Naive thymus-derived CD4-positive, alpha-beta T cell (primary cell): ENCODE data around the gene GRK5. TPM values are rescaled to one million over a fixed set of nuclear protein-coding genes. Genes with fewer than 3 reads are reported as not detected.

ENCODE experiments used
- ATAC-seq: fragments of 150-1000 bp; cut with Tn5 transposase; 2 replicates; pipeline ENCODE4 v1.10.0; 2021; ENCODE audit warnings: mild to moderate bottlenecking, moderate library complexity
- CTCF ChIA-PET: fragments of 350-600 bp; sonication (Branson Sonifier 250); formaldehyde crosslinking; loops from one replicate; lab custom pipeline; 2021; ENCODE audit warnings: antibody characterized with exemption; lab: Charles Lee
- POLR2A ChIA-PET: fragments of 350-600 bp; sonication (Branson Sonifier 250); formaldehyde crosslinking; loops from one replicate; lab custom pipeline; 2021; ENCODE audit warnings: antibody characterized with exemption, inconsistent platforms; lab: Charles Lee
- DNase-seq, 9 donors: peaks; one replicate each; pipeline versions ENCODE4 v3.0.0 to v3.0.0-alpha.2; 2020 to 2022; ENCODE audit warnings: mixed read lengths in 1 of 9
- H3K27ac ChIP-seq: one replicate; pipeline ENCODE4 v1.7.0; 2013; ENCODE audit warnings: mild to moderate bottlenecking, low read depth, low read length, moderate library complexity
- H3K27me3 ChIP-seq, 2 donors: one replicate each; pipeline ENCODE4 v1.7.0; 2013; ENCODE audit warnings: low read length in 2 of 2, mild to moderate bottlenecking in 2 of 2, moderate library complexity in 2 of 2; ENCODE audit not compliant: control insufficient read depth in 2 of 2, insufficient read depth in 2 of 2
- H3K36me3 ChIP-seq, 3 experiments: 1 replicate in 2 of 3; 2 replicates in 1 of 3; pipeline ENCODE4 v1.7.0; 2013; ENCODE audit warnings: low read length in 3 of 3, mild to moderate bottlenecking in 3 of 3, moderate library complexity in 1 of 3; ENCODE audit not compliant: insufficient read depth in 3 of 3, control insufficient read depth in 2 of 3
- H3K4me1 ChIP-seq, 2 donors: one replicate each; pipeline ENCODE4 v1.7.0; 2013; ENCODE audit warnings: low read length in 2 of 2, mild to moderate bottlenecking in 2 of 2, moderate library complexity in 1 of 2; ENCODE audit not compliant: control insufficient read depth in 2 of 2, insufficient read depth in 2 of 2
- H3K4me3 ChIP-seq: 2 replicates; pipeline ENCODE4 v1.7.0; 2013; ENCODE audit warnings: mild to moderate bottlenecking, low read length
- H3K9me3 ChIP-seq, 3 experiments: 1 replicate in 2 of 3; 2 replicates in 1 of 3; pipeline ENCODE4 v1.7.0; 2013; ENCODE audit warnings: low read length in 3 of 3; ENCODE audit not compliant: control insufficient read depth in 2 of 3
- H3K27ac Mint-ChIP-seq, 9 donors: one replicate each; pipeline ENCODE4 v1.8.0; 2020 to 2022; ENCODE audit warnings: mixed read lengths in 9 of 9, mild to moderate bottlenecking in 8 of 9, moderate library complexity in 5 of 9, inconsistent platforms in 2 of 9
- H3K27me3 Mint-ChIP-seq, 5 donors: one replicate each; pipeline ENCODE4 v1.8.0; 2021 to 2022; ENCODE audit warnings: mixed read lengths in 5 of 5, mild to moderate bottlenecking in 1 of 5
- H3K36me3 Mint-ChIP-seq, 5 donors: one replicate each; pipeline ENCODE4 v1.8.0; 2020 to 2022; ENCODE audit warnings: mixed read lengths in 5 of 5, mild to moderate bottlenecking in 3 of 5, inconsistent platforms in 1 of 5
- H3K4me1 Mint-ChIP-seq, 7 donors: one replicate each; pipeline ENCODE4 v1.8.0; 2020 to 2022; ENCODE audit warnings: mixed read lengths in 7 of 7, mild to moderate bottlenecking in 3 of 7, inconsistent platforms in 1 of 7
- H3K4me3 Mint-ChIP-seq, 10 donors: one replicate each; pipeline ENCODE4 v1.8.0; 2020 to 2022; ENCODE audit warnings: mild to moderate bottlenecking in 10 of 10, mixed read lengths in 10 of 10, moderate library complexity in 6 of 10, inconsistent platforms in 2 of 10
- H3K9me3 Mint-ChIP-seq, 11 donors: one replicate each; pipeline ENCODE4 v1.8.0; 2020 to 2022; ENCODE audit warnings: mixed read lengths in 11 of 11, mild to moderate bottlenecking in 4 of 11, inconsistent platforms in 1 of 11, moderate library complexity in 1 of 11
- intact Hi-C, 2 donors: fragments of 100-400 bp; cut with micrococcal nuclease; formaldehyde crosslinking; loops; one replicate each; pipeline ENCODE4 v1.15.1; 2023
- polyA plus RNA-seq, 2 donors: library from polyadenylated mRNA; unstranded; fragments of 300-500 nt; fragmentation: Illumina TruSeq; gene quantifications; one replicate each; pipeline ENCODE4 v1.2.3, GENCODE V29; 2021
- total RNA-seq, 6 experiments: library from RNA in 5 of 6; stranded (reverse) in 5 of 6; gene quantifications; 1 replicate in 5 of 6; 2 replicates in 1 of 6; pipeline ENCODE4 v1.2.3 and lab custom pipeline; 2021 to 2026

The GRK5 gene
- total and polyA plus RNA-seq, 7 experiments from 2014 or later = 16.4 to 45.2 (median 30.3) TPM

DNA sequence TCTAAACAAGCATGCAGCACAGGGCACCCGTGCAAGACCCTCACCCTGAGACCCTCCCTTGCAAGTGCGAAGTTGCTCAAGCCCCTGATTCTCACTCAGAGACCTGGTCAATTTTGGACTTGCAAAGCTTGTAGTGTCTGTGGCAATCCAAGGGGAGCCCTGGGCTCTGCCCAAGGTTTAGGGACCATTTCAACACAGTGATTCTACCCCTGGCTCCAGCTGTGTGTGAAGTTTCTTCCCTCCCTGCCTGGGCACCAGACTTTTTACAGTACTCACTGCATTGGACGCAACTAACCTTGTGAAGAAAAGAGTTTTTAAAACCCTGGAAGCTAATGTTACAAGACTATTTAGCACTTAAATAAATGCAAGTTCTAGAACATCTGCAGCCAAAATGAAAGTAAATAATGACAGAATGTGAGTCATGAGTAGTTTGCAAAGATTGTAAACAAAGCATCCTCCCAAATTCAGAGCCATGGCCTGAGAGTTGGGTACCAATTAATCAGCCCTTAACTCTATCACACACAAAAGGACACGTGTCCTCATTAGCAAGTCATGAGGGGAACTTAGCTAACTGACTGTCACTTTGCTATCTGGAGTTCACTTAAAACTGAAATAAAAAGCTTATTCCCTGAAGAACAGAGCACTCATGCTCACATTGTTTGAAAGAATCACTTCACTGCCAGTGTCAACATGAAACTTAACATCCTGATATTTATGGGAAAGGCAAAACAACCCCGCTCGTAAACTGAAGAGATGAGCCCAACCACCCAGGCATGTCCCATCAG lies 287.1 kb downstream of the GRK5 start:
- ATAC-seq = no peak
- CTCF ChIA-PET = interaction anchor here (0.6 to 2.3 kb wide), 7 partner anchors 14 to 289 kb away, joined by 3 to 8 read pairs (median 3); no protein-coding TSS in a partner anchor

DNA sequence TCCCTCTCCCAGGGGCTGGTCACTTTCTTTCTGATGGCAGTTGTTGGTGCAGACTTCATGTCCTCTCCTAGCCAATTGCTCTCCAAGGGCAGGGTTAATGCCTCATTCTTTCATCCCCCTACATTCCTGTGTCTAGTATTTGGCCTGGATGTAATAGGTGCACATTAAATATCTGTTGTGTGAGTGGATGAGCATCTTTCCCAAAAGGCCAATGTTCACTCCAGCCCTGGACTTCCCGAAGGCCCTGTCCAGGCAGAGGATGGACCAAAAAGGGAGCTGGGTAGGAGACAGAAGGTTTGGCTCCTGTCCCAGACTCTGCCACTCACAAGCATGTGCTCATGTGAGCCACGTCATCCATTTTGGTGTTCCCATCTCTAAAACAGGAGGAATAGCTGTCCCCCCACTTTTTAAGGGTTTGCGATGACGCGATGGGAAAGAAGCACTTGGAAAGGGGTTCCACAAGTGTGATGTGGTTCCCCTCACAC lies 287.7 kb downstream of the GRK5 start:
- Histone ChIP-seq H3K27me3 (no peaks in the 10 kb centered on the region), H3K27ac (peak overlapping the region; percentile 65), H3K4me3 (no peak overlapping the region), H3K36me3 (peaks cover 0 to 10% (median 0%) of the 10 kb centered on the region in 3 experiments), H3K4me1 (peaks cover 16 to 56% of the 10 kb centered on the region in 2 donors), H3K9me3 (no peaks in the 10 kb centered on the region)
- H3K27ac Mint-ChIP-seq = peak overlapping the region; percentile 74 to 99 (median 91)
- H3K27me3 Mint-ChIP-seq = no peaks in the 10 kb centered on the region
- peak overlapping the region in 6 of 10 donors; percentile 10 to 44 (median 24) for H3K4me3 Mint-ChIP-seq
- DNase-seq (no peak), ATAC-seq (no peak)
- intact Hi-C loops = no loop called here
- peaks cover 0 to 2% (median 0%) of the 10 kb centered on the region in 11 donors for H3K9me3 Mint-ChIP-seq
- peaks cover 0 to 31% (median 16%) of the 10 kb centered on the region in 5 donors for H3K36me3 Mint-ChIP-seq
- ChIA-PET POLR2A (interaction anchor here (0.9 to 3.4 kb wide), 6 partner anchors 8 to 47 kb away, joined by 3 to 21 read pairs (median 6); partner anchors contain the start of gene RGS10), CTCF (interaction anchor here (0.6 to 2.3 kb wide), 5 partner anchors 14 to 50 kb away, joined by 3 to 8 read pairs (median 5); no protein-coding TSS in a partner anchor)
- peaks cover 31 to 82% (median 75%) of the 10 kb centered on the region in 7 donors for H3K4me1 Mint-ChIP-seq

More for the DNA sequence above, 287.1 kb downstream of the GRK5 start:
- Histone ChIP-seq H3K9me3 (no peaks in the 10 kb centered on the region), H3K4me1 (peaks cover 20 to 56% of the 10 kb centered on the region in 2 donors), H3K36me3 (peaks cover 0 to 10% (median 0%) of the 10 kb centered on the region in 3 experiments), H3K27ac (peak overlapping the region; percentile 65), H3K27me3 (no peaks in the 10 kb centered on the region), H3K4me3 (no peak overlapping the region)
- Mint-ChIP-seq H3K27ac (peak overlapping the region; percentile 74 to 99 (median 91)), H3K27me3 (no peaks in the 10 kb centered on the region), H3K4me1 (peaks cover 32 to 82% (median 75%) of the 10 kb centered on the region in 7 donors), H3K4me3 (peak overlapping the region in 7 of 10 donors; percentile 14 to 71 (median 39)), H3K36me3 (peaks cover 0 to 25% (median 14%) of the 10 kb centered on the region in 5 donors), H3K9me3 (peaks cover 0 to 2% (median 0%) of the 10 kb centered on the region in 11 donors)
- POLR2A ChIA-PET = interaction anchor here (0.9 to 3.4 kb wide), 7 partner anchors 8 to 48 kb away, joined by 3 to 21 read pairs (median 8); partner anchors contain the start of gene RGS10
- DNase-seq = no peak
- intact Hi-C loops = loop anchor here in 1 of 2 donors (1.0 kb wide), 1 partner anchor 8 kb away; no protein-coding TSS in a partner anchor

DNA sequence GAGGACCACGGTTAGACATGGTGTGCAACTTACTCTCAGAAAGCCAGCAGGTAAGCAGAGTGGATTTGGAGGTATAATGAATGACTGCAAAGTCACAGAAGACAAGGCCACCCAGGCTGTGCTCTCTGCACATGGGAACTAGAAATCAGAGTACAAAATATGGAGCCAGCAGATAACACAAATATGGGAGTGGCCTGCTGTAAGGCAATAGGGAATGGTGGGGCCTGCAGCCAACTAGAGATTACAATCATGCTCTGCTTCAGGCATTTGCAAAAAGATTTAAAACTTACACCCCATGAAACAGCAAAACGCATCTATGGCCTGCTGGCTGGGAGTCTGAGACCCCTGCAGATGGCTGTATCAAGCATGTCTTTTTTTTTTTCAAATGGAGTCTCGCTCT lies 288.2 kb downstream of the GRK5 start:
- Mint-ChIP-seq H3K36me3 (peaks cover 0 to 35% (median 16%) of the 10 kb centered on the region in 5 donors), H3K9me3 (peaks cover 0 to 2% (median 0%) of the 10 kb centered on the region in 11 donors), H3K27me3 (no peaks in the 10 kb centered on the region), H3K4me3 (peak overlapping the region in 1 of 10 donors; percentile 32), H3K4me1 (peaks cover 36 to 82% (median 77%) of the 10 kb centered on the region in 7 donors), H3K27ac (peak overlapping the region in 8 of 9 donors; percentile 74 to 99 (median 88))
- Histone ChIP-seq H3K4me3 (no peak overlapping the region), H3K27ac (peak overlapping the region; percentile 65), H3K9me3 (no peaks in the 10 kb centered on the region), H3K4me1 (peaks cover 19 to 58% of the 10 kb centered on the region in 2 donors), H3K27me3 (no peaks in the 10 kb centered on the region), H3K36me3 (peaks cover 0 to 10% (median 0%) of the 10 kb centered on the region in 3 experiments)
- CTCF ChIA-PET = interaction anchor here (2.3 kb wide), 1 partner anchor 48 kb away, joined by 8 read pairs; no protein-coding TSS in a partner anchor
- ATAC-seq (no peak), DNase-seq (no peak)
- intact Hi-C loops = no loop called here
- POLR2A ChIA-PET = interaction anchor here (0.9 to 2.3 kb wide), 3 partner anchors 9 to 47 kb away, joined by 3 to 8 read pairs (median 4); partner anchors contain the start of gene RGS10

DNA sequence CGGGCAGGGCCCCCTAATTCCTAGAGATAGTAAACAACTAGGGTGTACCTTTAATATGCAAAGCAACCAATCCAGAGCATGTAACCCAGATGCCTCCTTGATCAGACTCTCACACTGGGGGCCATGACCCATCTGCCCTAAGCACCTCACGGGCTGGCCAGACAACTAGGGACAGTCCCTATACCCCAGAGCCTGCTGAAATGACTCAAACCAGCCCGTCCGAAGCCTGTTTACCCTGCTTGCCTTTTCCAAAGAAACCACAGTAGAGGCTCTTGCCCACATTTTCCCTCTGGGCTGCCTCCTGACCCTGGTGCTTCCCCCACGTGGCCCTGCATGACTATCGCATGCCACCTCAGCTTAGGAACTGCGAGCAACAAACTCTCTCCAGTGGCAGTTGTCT lies 288.9 kb downstream of the GRK5 start:
- peaks cover 26 to 66% of the 10 kb centered on the region in 2 donors for H3K4me1 ChIP-seq

DNA sequence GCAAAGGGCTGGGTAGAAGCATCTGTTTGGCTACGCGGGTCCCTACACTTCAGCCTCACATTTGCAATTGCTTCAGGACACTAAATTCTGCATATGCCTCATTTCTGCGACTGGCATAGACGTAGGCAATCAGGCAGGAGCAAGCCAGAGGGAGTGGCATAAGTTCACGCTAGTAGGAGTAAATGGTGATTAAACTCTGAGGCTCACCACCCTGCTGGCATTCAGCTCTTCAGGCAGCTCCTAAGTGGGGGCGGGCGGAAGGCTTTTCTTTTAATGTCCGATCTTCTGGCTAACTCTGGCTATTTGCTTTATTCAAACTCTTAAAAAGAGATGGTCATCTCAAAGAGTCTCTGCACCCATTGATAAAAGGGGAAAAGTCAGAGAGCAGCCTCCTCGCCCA lies 289.9 kb downstream of the GRK5 start:
- peak overlapping the region; percentile 45 for H3K27ac ChIP-seq
- Mint-ChIP-seq H3K9me3 (peaks cover 0 to 2% (median 0%) of the 10 kb centered on the region in 11 donors), H3K4me1 (peaks cover 42 to 92% (median 83%) of the 10 kb centered on the region in 7 donors), H3K4me3 (peak overlapping the region in 6 of 10 donors; percentile 11 to 34 (median 27)), H3K27ac (peak overlapping the region; percentile 31 to 100 (median 98)), H3K27me3 (no peaks in the 10 kb centered on the region), H3K36me3 (peaks cover 0 to 42% (median 16%) of the 10 kb centered on the region in 5 donors)
- peaks cover 34 to 73% of the 10 kb centered on the region in 2 donors for H3K4me1 ChIP-seq
- H3K36me3 ChIP-seq = peaks cover 0 to 10% (median 0%) of the 10 kb centered on the region in 3 experiments
- intact Hi-C loops = no loop called here
- ChIA-PET CTCF (interaction anchor here (1.3 kb wide), 1 partner anchor 190 kb away, joined by 3 read pairs; no protein-coding TSS in a partner anchor), POLR2A (interaction anchor here (1.0 to 12.5 kb wide), 4 partner anchors 9 to 43 kb away, joined by 3 to 169 read pairs (median 66); partner anchors contain the start of gene RGS10)
- H3K27me3 ChIP-seq = no peaks in the 10 kb centered on the region
- no peaks in the 10 kb centered on the region for H3K9me3 ChIP-seq
- H3K4me3 ChIP-seq = no peak overlapping the region
- no peak for ATAC-seq
- no peak for DNase-seq

More for the DNA sequence above, 288.9 kb downstream of the GRK5 start:
- H3K36me3 Mint-ChIP-seq = peaks cover 0 to 40% (median 16%) of the 10 kb centered on the region in 5 donors
- CTCF ChIA-PET = no interaction called here
- Histone ChIP-seq H3K4me3 (no peak overlapping the region), H3K27me3 (no peaks in the 10 kb centered on the region), H3K36me3 (peaks cover 0 to 10% (median 0%) of the 10 kb centered on the region in 3 experiments), H3K27ac (peak overlapping the region; percentile 58), H3K9me3 (no peaks in the 10 kb centered on the region)
- H3K4me1 Mint-ChIP-seq = peaks cover 40 to 90% (median 84%) of the 10 kb centered on the region in 7 donors
- peak overlapping the region in 9 of 10 donors; percentile 7 to 51 (median 33) for H3K4me3 Mint-ChIP-seq
- H3K27ac Mint-ChIP-seq = peak overlapping the region; percentile 74 to 100 (median 93)
- peak in 1 of 9 donors; percentile 71 for DNase-seq
- H3K27me3 Mint-ChIP-seq = no peaks in the 10 kb centered on the region
- peaks cover 0 to 2% (median 0%) of the 10 kb centered on the region in 11 donors for H3K9me3 Mint-ChIP-seq
- POLR2A ChIA-PET = interaction anchor here (2.3 to 12.5 kb wide), 3 partner anchors 9 to 44 kb away, joined by 8 to 169 read pairs (median 129); partner anchors contain the start of gene RGS10
- intact Hi-C loops = no loop called here
- ATAC-seq = no peak
